ENCODE measurements around the gene MDFIC.

- no peak for TF ChIP-seq POLR2A (IDR thresholded peaks at IDR 0.05)
- no peak for TF ChIP-seq CTCF (IDR thresholded peaks at IDR 0.05 in 8 of 11, conservative IDR thresholded peaks at IDR 0.05 in 3 of 11)
Observed at GRCh38 chr7:115066050-115066449, 144.2 kb downstream of the MDFIC start.
